ENCODE data around the gene MTUS2. TPM values are rescaled to one million over a fixed set of nuclear protein-coding genes. Genes with fewer than 3 reads are reported as not detected.

The MTUS2 gene
- polyA plus RNA-seq, 6 donors from 2014 or later: 0.06 TPM; not detected in 5

DNA sequence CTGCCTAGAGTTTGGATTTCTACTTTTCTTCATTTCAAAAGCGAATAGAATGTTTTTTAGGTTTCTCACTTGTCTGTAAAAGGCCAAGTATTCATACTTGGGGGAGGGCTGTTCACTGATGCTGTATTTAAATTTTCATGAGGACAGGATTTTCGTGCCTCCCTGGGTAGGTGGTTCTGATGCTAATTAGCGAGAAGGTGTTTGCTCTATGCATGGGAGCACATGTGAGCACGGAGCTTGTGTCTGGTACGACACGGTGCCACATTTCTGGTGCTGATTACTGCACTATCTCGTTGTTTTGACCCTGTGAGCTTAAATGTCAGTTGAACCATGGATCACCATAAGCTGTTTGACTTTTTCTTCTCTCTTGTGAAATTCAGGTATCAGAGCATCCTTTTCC lies 45.8 kb downstream of the MTUS2 start:
- Mint-ChIP-seq H3K36me3 (peaks cover 0 to under 1% of the 10 kb centered on the region in 2 donors), H3K27me3 (peaks cover 22 to 43% (median 34%) of the 10 kb centered on the region in 3 donors), H3K4me3 (no peak overlapping the region), H3K27ac (no peak overlapping the region), H3K9me3 (no peaks in the 10 kb centered on the region), H3K4me1 (no peaks in the 10 kb centered on the region)
- ATAC-seq (ENCODE audit: low read depth in 2 of 2): no peak
- DNase-seq: no peak

DNA sequence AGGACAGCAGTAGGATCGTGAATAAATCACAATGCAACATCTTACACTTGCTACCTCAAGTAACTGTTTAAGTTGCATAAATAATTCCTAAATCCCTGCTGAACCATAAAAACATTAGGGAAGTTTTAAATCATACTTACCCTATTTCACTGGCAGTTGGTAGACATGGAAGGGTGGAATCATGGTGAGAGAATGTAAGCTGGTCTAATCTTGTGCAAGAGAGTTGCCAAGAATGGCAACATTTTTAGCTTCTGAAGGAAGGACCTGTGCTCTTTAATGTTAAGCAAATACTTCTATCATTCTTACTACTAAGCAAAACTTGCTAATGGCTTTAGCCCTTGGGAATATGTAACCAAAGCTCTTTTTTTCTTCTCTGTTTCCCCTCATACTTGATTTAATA lies 46.8 kb downstream of the MTUS2 start:
- Mint-ChIP-seq H3K27ac (no peak overlapping the region), H3K9me3 (peaks cover 4 to 8% (median 6%) of the 10 kb centered on the region in 7 donors), H3K36me3 (peaks cover 0 to 11% of the 10 kb centered on the region in 2 donors), H3K27me3 (peaks cover 23 to 43% (median 39%) of the 10 kb centered on the region in 3 donors), H3K4me1 (no peaks in the 10 kb centered on the region), H3K4me3 (no peak overlapping the region)
- ATAC-seq (ENCODE audit: low read depth in 2 of 2) (no peak), DNase-seq (no peak)

DNA sequence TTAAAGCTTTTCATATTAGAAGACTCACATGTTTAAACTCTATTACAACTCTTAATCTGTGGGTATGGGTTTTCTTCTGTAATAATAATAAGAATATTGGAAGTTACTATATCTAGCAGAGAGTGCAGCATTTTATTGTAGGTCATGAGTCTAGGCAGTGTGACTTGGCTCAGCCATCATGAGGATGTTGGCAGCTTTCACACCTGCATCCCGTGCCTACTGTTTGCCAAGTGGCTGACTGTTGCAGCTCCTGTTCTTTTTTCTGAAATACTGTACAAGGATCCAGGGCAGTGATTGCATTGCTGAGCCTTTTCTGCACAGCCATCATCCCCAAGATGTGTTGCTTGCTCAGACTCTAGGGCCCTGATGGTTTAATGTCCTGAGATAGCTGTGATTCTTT lies 47.4 kb downstream of the MTUS2 start:
- Mint-ChIP-seq H3K4me3 (no peak overlapping the region), H3K27ac (no peak overlapping the region), H3K27me3 (peaks cover 22 to 44% (median 43%) of the 10 kb centered on the region in 3 donors), H3K9me3 (peaks cover 9 to 15% (median 12%) of the 10 kb centered on the region in 7 donors), H3K4me1 (no peaks in the 10 kb centered on the region), H3K36me3 (peaks cover 4 to 17% of the 10 kb centered on the region in 2 donors)
- ATAC-seq (ENCODE audit: low read depth in 2 of 2) (no peak), DNase-seq (no peak)

DNA sequence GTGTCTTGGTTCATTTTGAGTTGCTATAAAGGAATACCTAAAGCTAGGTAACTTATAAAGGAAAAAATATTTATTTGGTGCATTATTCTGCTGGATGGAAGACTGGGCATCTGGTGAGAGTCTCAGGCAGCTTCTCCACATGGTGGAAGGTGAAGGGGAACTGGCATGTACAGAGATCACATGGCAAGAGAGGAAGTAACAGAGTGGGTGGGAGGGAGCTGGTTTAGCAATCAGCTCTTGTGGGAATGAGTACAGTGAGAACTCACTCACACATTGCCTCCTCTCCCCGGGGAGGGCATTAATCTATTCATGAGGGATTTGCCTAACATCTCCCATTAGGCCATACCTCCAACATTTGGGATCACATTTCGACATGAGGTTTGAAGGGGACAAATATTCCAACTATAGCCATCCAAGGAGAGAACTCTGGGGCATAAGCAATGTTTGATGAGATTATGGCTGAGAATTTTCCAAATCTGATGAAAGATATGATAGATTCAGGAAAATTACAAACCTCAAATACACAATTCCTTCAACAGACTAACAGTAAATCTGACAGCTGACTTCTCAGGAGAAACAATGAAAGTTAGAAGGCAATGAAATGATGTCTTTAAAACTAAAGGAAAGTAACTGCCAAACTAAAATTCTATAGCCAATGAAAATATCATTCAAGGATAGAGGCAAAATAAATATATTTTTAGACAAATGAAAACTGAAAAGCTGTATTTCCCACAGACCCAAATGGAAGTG lies 52.5 kb downstream of the MTUS2 start:
- no peak overlapping the region for H3K27ac Mint-ChIP-seq
- H3K4me1 Mint-ChIP-seq: no peaks in the 10 kb centered on the region
- DNase-seq: no peak
- ATAC-seq (ENCODE audit: low read depth in 2 of 2): no peak
- peaks cover 12 to 31% (median 23%) of the 10 kb centered on the region in 7 donors for H3K9me3 Mint-ChIP-seq
- H3K27me3 Mint-ChIP-seq: peaks cover 17 to 32% (median 28%) of the 10 kb centered on the region in 3 donors
- no peak overlapping the region for H3K4me3 Mint-ChIP-seq
- peaks cover 4 to 19% of the 10 kb centered on the region in 2 donors for H3K36me3 Mint-ChIP-seq

DNA sequence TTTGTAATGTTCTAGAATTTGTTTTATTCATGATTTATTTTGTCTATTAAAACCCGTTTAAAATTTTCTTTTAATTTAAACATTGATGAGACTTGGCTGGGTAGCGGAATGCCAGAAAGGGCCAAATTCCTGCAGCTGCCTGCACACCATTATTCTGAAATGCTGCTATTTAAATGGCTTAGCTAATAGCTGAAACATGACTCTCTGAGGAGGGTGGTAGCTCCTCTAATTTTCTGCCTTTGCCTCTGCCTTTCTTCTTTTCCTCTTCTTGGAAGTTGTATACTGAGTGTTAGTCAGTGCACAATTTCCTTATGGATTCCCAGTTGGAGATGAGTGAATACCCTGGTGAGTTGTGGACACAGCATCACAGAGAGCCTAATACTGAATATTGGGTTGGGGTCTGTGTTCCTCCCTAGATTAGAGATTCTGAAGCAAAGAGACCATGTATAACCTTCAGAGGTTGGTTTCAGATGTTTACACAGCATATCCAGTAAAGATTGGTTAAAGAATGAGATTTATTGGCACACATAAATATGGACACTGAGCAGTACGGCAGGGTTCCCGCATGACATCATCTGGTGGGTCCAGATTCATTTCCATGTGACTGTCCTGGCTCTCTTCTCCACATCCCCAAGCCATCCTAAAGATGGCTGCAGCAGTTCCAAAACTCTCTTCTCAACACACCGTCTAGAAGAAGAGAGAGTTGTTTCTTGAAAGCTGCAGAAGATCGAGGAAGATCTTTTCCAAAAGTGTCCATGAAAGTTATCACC lies 55.9 kb downstream of the MTUS2 start:
- no peak for DNase-seq
- no peaks in the 10 kb centered on the region for H3K4me1 Mint-ChIP-seq
- H3K27me3 Mint-ChIP-seq: peaks cover 7 to 23% (median 20%) of the 10 kb centered on the region in 3 donors
- ATAC-seq (ENCODE audit: low read depth in 2 of 2): no peak
- peaks cover 12 to 38% (median 26%) of the 10 kb centered on the region in 7 donors for H3K9me3 Mint-ChIP-seq
- H3K27ac Mint-ChIP-seq: no peak overlapping the region
- H3K36me3 Mint-ChIP-seq: peaks cover 4 to 17% of the 10 kb centered on the region in 2 donors
- H3K4me3 Mint-ChIP-seq: no peak overlapping the region

DNA sequence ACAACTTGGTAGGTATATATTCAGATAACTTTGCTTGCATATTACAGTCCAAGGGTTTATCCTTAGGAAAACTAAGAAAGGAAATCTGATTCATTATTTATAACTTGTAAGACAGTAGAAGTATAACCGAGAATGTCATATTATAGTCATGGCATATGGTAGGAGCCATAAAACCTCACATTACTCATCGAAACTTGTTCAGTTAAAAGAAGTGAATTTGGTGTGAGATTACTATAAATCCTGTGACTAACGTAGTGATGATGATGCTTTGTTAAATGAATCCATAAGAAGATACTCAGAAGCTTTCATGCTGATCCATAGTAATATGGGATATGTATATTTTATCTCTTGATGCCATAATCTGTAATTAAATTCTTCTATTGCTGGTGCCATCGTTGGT lies 57.3 kb downstream of the MTUS2 start:
- DNase-seq: no peak
- ATAC-seq (ENCODE audit: low read depth in 2 of 2): no peak
- Mint-ChIP-seq H3K4me1 (no peaks in the 10 kb centered on the region), H3K27ac (no peak overlapping the region), H3K9me3 (peaks cover 4 to 29% (median 19%) of the 10 kb centered on the region in 7 donors), H3K27me3 (peaks cover 0 to 13% (median 12%) of the 10 kb centered on the region in 3 donors), H3K4me3 (no peak overlapping the region), H3K36me3 (peaks cover 2 to 3% of the 10 kb centered on the region in 2 donors)

DNA sequence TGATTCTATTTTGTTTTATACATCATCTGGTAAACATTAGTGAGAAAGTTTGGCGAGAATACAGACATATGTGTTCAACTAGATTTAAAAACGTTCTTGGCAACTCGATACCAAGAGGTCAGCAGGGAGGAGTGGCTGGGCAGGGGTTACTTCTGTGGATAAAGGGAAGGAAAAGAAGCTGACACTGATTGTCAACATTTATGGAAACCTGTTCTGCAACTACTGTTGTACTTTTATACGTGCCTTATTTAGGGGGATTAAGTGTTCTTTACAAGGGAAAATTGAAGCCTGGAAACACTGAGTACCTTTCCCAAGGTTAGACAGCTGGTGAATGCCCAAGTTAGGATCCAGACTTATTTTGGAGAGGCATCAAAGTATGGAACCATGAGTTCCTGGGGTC lies 65.0 kb downstream of the MTUS2 start:
- ATAC-seq (ENCODE audit: low read depth in 2 of 2) (no peak), DNase-seq (no peak)
- no peak overlapping the region for H3K4me3 Mint-ChIP-seq
- H3K27me3 Mint-ChIP-seq: no peaks in the 10 kb centered on the region
- H3K4me1 Mint-ChIP-seq: no peaks in the 10 kb centered on the region
- H3K27ac Mint-ChIP-seq: no peak overlapping the region
- peaks cover 0 to 12% (median 6%) of the 10 kb centered on the region in 7 donors for H3K9me3 Mint-ChIP-seq
- H3K36me3 Mint-ChIP-seq: no peaks in the 10 kb centered on the region

DNA sequence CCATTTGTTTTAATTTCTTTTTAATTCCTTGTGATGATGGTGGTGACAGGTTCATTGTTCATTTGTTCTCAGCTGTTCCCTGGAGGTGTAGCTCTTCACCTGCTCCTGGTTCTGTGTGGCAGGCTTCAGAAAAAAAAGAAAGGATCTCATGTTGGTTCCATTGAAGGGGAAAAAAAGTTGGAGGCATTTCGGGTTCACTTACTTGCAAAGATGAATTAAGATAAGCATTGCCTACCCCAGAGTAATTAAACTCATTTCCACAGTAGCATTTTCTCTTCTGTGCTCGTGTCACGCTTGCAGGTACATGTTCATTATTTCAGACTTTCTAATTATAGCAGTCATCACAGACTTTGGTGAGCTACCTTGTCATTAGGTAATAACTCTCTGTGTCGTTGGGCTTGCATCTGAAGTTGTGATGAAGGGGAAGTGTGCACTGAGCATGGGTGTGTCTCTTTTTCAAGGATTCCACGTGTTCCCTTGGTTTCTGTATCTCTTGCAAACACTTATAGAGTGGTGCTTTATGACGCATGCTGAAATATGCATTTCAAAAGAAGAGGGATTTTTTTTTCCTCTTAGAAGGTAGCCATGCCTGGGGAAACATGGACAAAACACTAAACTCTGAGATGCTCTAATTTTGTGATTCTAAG lies 69.1 kb downstream of the MTUS2 start:
- Mint-ChIP-seq H3K9me3 (peaks cover 0 to 2% (median 0%) of the 10 kb centered on the region in 7 donors), H3K4me3 (no peak overlapping the region), H3K4me1 (no peaks in the 10 kb centered on the region), H3K27me3 (peaks cover 15 to 32% (median 24%) of the 10 kb centered on the region in 3 donors), H3K36me3 (no peaks in the 10 kb centered on the region), H3K27ac (no peak overlapping the region)
- DNase-seq (no peak), ATAC-seq (ENCODE audit: low read depth in 2 of 2) (no peak)

DNA sequence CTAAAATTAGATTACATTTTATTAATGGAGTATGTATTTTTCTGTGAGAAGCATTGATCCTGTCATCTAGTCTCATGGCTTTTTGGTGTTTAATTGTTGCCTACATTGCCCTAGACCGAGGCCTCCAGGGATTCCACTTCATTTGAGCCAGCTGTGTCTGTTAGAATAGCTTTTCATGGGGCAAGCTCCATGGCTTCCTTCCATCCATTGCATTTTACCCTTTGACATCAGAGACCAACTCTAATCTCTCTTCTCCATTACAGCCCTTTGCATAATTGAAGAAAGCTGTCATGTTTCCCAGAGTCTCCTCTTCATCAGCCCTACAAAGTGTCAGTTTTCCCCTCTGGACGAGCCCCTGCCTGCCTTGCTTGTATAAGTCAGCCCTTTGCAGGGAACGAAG lies 70.6 kb downstream of the MTUS2 start:
- Mint-ChIP-seq H3K4me3 (no peak overlapping the region), H3K4me1 (no peaks in the 10 kb centered on the region), H3K36me3 (no peaks in the 10 kb centered on the region), H3K9me3 (no peaks in the 10 kb centered on the region), H3K27me3 (peaks cover 20 to 35% (median 24%) of the 10 kb centered on the region in 3 donors), H3K27ac (no peak overlapping the region)
- ATAC-seq (ENCODE audit: low read depth in 2 of 2) (no peak), DNase-seq (no peak)

DNA sequence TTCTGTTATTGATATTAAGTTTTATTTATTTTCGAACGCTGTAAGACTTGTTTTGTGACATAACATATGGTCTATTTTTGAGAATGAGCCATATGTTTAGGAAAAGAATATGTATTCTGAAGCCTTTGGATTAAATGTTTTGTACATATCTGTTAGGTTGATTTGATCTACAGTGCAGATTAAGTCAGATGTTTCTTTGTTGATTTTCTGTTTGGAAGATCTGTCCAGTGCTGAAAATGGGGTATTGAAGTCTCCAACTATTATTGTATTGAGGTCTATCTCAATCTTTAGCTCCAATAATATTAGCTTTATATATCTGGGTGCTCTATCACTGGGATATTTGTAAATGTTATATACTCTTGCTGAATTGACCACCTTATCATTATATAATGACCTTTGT lies 97.9 kb downstream of the MTUS2 start:
- Mint-ChIP-seq H3K4me1 (no peaks in the 10 kb centered on the region), H3K4me3 (no peak overlapping the region), H3K9me3 (peaks cover 19 to 77% (median 38%) of the 10 kb centered on the region in 7 donors), H3K27me3 (peaks cover 0 to 28% (median 13%) of the 10 kb centered on the region in 3 donors), H3K27ac (no peak overlapping the region), H3K36me3 (peaks cover 0 to 14% of the 10 kb centered on the region in 2 donors)
- no peak for DNase-seq
- ATAC-seq (ENCODE audit: low read depth in 2 of 2): no peak

DNA sequence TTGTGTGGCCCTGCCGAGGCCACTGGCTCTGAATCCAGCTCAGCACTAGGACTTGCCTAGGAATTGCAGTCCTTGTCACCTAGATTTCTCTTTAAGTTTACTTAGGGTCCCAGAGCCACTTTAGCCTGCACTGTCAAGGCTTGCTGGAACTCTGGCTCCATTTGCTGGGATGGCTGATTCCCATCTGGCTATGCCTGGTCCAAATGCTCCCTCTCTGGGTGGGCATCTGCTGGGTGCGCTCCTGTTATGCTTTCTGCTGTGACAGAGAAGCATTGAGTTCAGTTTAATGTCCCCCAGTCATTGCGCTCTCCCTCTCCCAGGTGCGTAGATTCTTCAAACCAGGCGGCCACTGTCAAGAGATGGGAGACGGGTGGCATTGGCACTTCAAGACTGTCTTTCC lies 102.2 kb downstream of the MTUS2 start:
- DNase-seq (no peak), ATAC-seq (ENCODE audit: low read depth in 2 of 2) (no peak)
- H3K27ac Mint-ChIP-seq: no peak overlapping the region
- H3K9me3 Mint-ChIP-seq: peaks cover 9 to 35% (median 17%) of the 10 kb centered on the region in 7 donors
- no peak overlapping the region for H3K4me3 Mint-ChIP-seq
- no peaks in the 10 kb centered on the region for H3K36me3 Mint-ChIP-seq
- peaks cover 0 to 36% (median 18%) of the 10 kb centered on the region in 3 donors for H3K27me3 Mint-ChIP-seq
- H3K4me1 Mint-ChIP-seq: no peaks in the 10 kb centered on the region

DNA sequence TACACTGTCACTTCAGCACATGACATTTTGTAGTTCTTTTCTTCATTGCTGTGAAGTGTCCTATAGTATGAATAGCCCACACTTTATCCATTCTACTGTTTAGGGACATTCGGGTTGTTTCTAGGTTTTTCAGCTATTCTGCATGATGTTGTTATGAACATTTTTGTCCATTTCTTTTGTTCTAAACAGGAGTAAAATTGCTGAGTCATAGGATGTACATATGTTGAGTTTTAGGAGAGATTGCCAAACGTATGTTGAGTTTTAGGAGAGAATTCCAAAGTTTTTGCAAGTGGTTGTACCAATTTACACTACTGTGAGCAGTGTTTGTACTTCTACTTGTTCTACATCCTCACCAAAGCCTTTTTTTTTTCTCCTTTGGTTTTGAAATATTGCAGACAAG lies 115.0 kb downstream of the MTUS2 start:
- Mint-ChIP-seq H3K4me3 (no peak overlapping the region), H3K27me3 (peaks cover 11 to 25% (median 24%) of the 10 kb centered on the region in 3 donors), H3K36me3 (no peaks in the 10 kb centered on the region), H3K27ac (peak overlapping the region in 1 of 6 donors; percentile 61), H3K9me3 (peaks cover 1 to 8% (median 4%) of the 10 kb centered on the region in 7 donors), H3K4me1 (no peaks in the 10 kb centered on the region)
- ATAC-seq (ENCODE audit: low read depth in 2 of 2) (no peak), DNase-seq (no peak)

DNA sequence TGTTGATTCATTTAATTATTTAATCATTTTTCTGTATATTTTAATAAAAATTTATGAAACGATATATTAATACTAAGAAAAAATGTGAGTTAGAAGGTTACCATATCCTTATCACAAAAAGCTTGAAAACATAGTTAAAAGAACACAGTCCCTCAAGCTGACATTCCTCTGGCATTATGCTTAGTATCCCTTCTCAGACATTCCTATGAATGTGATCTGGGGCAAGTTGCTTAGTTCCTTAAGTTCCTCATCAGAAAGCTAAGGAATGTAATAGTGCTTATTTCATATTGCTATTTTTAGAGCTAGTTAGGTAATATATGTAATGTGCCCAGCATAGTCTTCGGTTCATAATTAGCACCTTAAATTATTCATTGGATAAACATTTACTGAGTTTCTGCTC lies 122.8 kb downstream of the MTUS2 start:
- Mint-ChIP-seq H3K27me3 (peaks cover 0 to 26% (median 7%) of the 10 kb centered on the region in 3 donors), H3K9me3 (peaks cover 0 to 3% (median 0%) of the 10 kb centered on the region in 7 donors), H3K4me3 (no peak overlapping the region), H3K27ac (no peak overlapping the region), H3K4me1 (no peaks in the 10 kb centered on the region), H3K36me3 (no peaks in the 10 kb centered on the region)
- ATAC-seq (ENCODE audit: low read depth in 2 of 2): no peak
- DNase-seq: no peak

Data from naive B cell (primary cell).